CD4-positive, alpha-beta memory T cell (primary cell): ENCODE data around the gene CENPM. TPM values are rescaled to one million over a fixed set of nuclear protein-coding genes. Genes with fewer than 3 reads are reported as not detected.
A peak's percentile ranks its signal among the peaks of the same experiment; 100 is the strongest.

Source experiments
- CTCF ChIA-PET: fragments of 350-600 bp; sonication (Branson Sonifier 250); formaldehyde crosslinking; loops from one replicate; lab custom pipeline; 2021; ENCODE audit warnings: inconsistent platforms; ENCODE audit not compliant: partially characterized antibody; lab: Charles Lee
- POLR2A ChIA-PET: fragments of 350-600 bp; sonication (Branson Sonifier 250); formaldehyde crosslinking; loops from one replicate; lab custom pipeline; 2021; ENCODE audit not compliant: partially characterized antibody; lab: Charles Lee
- DNase-seq, 5 donors: peaks; one replicate each; pipeline versions ENCODE4 v3.0.0 to v3.0.0-alpha.2; 2020 to 2022; ENCODE audit warnings: mixed read lengths in 1 of 5
- H3K27ac ChIP-seq: one replicate; pipeline ENCODE4 v1.7.0; 2013; ENCODE audit warnings: low read depth, low read length
- H3K27me3 ChIP-seq: 2 replicates; pipeline ENCODE4 v1.7.0; 2013; ENCODE audit warnings: mild to moderate bottlenecking, low read length, moderate library complexity; ENCODE audit not compliant: insufficient read depth
- H3K36me3 ChIP-seq: 2 replicates; pipeline ENCODE4 v1.7.0; 2013; ENCODE audit warnings: mild to moderate bottlenecking, low read length, moderate library complexity; ENCODE audit not compliant: insufficient read depth
- H3K4me1 ChIP-seq: 2 replicates; pipeline ENCODE4 v1.7.0; 2013; ENCODE audit warnings: mild to moderate bottlenecking, low read length, moderate library complexity; ENCODE audit not compliant: insufficient read depth
- H3K4me3 ChIP-seq, 2 donors: one replicate each; pipeline ENCODE4 v1.7.0; 2013; ENCODE audit warnings: low read length in 2 of 2, mild to moderate bottlenecking in 1 of 2
- H3K9me3 ChIP-seq, 2 donors: one replicate each; pipeline ENCODE4 v1.7.0; 2013; ENCODE audit warnings: low read length in 2 of 2, control low read depth in 1 of 2; ENCODE audit not compliant: control insufficient read depth in 1 of 2
- H3K27ac Mint-ChIP-seq, 7 donors: one replicate each; pipeline ENCODE4 v1.8.0; 2020 to 2021; ENCODE audit warnings: mixed read lengths in 7 of 7, mild to moderate bottlenecking in 6 of 7, inconsistent platforms in 3 of 7, moderate library complexity in 3 of 7
- H3K27me3 Mint-ChIP-seq, 2 donors: one replicate each; pipeline ENCODE4 v1.8.0; 2020 to 2021; ENCODE audit warnings: mixed read lengths in 2 of 2
- H3K36me3 Mint-ChIP-seq, 2 donors: one replicate each; pipeline ENCODE4 v1.8.0; 2020 to 2021; ENCODE audit warnings: mixed read lengths in 2 of 2, inconsistent platforms in 1 of 2, mild to moderate bottlenecking in 1 of 2
- H3K4me1 Mint-ChIP-seq, 4 donors: one replicate each; pipeline ENCODE4 v1.8.0; 2020 to 2021; ENCODE audit warnings: mixed read lengths in 4 of 4, mild to moderate bottlenecking in 1 of 4
- H3K4me3 Mint-ChIP-seq, 8 donors: one replicate each; pipeline ENCODE4 v1.8.0; 2020 to 2021; ENCODE audit warnings: mixed read lengths in 8 of 8, mild to moderate bottlenecking in 7 of 8, moderate library complexity in 6 of 8, inconsistent platforms in 3 of 8
- H3K9me3 Mint-ChIP-seq, 8 donors: one replicate each; pipeline ENCODE4 v1.8.0; 2020 to 2021; ENCODE audit warnings: mixed read lengths in 8 of 8, mild to moderate bottlenecking in 5 of 8, inconsistent platforms in 3 of 8, moderate library complexity in 1 of 8
- intact Hi-C: fragments of 100-400 bp; cut with micrococcal nuclease; formaldehyde crosslinking; loops from one replicate; pipeline ENCODE4 v1.15.1; 2023
- polyA plus RNA-seq, 2 donors: library from polyadenylated mRNA; unstranded; fragments of 300-500 nt; fragmentation: Illumina TruSeq; gene quantifications; one replicate each; pipeline ENCODE4 v1.2.3, GENCODE V29; 2021
- total RNA-seq, 2 experiments: library from RNA; stranded (reverse); gene quantifications; one replicate each; pipeline ENCODE4 v1.2.3, GENCODE V29; 2021

Gene CENPM
- total and polyA plus RNA-seq, 4 experiments from 2014 or later: 7.6 to 19.2 (median 13.1) TPM

GRCh38 chr22:41915035-41915785 lies 31.7 kb downstream of the CENPM start, which contains the start of gene SHISA8:
Gene SHISA8, minus strand, starts transcription at chr22:41915074. Its CDS starts 407 bp downstream, at chr22:41914667.
- Histone ChIP-seq H3K27ac (no peak within 1 kb of the TSS), H3K36me3 (no peaks in the 10 kb centered on the region), H3K9me3 (no peaks in the 10 kb centered on the region), H3K4me3 (no peak within 1 kb of the TSS), H3K27me3 (peaks cover 20% of the 10 kb centered on the region), H3K4me1 (peaks cover 40% of the 10 kb centered on the region)
- CTCF ChIA-PET: interaction anchor here (1.8 kb wide), 1 partner anchor 12 kb away, joined by 5 read pairs; the partner anchor contains the start of gene TNFRSF13C
- H3K27me3 Mint-ChIP-seq: peaks cover 16 to 25% of the 10 kb centered on the region in 2 donors
- H3K36me3 Mint-ChIP-seq: no peaks in the 10 kb centered on the region
- H3K4me1 Mint-ChIP-seq: peaks cover 8 to 40% (median 20%) of the 10 kb centered on the region in 4 donors
- POLR2A ChIA-PET: interaction anchor here (0.6 to 9.1 kb wide), 5 partner anchors 11 to 217 kb away, joined by 3 to 67 read pairs (median 23); partner anchors contain the start of gene TNFRSF13C
- peak within 1 kb of the TSS in 4 of 7 donors; percentile 22 to 60 (median 26) for H3K27ac Mint-ChIP-seq
- H3K9me3 Mint-ChIP-seq: no peaks in the 10 kb centered on the region
- intact Hi-C loops: loop anchor here (1.0 kb wide), 1 partner anchor 83 kb away; no protein-coding TSS in a partner anchor
- peak; percentile 60 to 66 (median 65) for DNase-seq
- peak within 1 kb of the TSS; percentile 8 to 75 (median 46) for H3K4me3 Mint-ChIP-seq

DNA sequence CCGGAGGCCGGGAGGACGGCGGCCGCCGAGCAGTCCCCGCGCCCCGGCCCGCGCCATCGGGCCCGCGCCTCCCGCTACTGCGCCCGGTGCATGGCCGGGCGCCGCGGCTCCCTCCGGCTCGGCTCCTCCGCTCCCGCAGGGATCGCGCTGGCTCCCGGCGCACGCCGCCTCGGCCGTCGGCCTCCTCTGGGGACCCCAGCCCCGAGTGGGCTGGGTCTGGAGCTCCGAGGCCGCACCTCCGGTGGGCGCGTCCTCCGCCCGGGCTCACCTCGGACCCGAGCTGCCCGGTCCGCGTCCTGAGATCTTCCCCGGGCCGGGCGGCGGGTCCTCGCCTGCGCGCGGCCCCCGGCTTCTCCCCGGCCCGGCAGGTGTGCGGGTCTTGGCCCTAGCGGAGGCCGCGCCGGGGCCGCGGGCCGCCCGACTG lies 32.3 kb downstream of the CENPM start:
- Mint-ChIP-seq H3K4me1 (peaks cover 8 to 40% (median 20%) of the 10 kb centered on the region in 4 donors), H3K9me3 (no peaks in the 10 kb centered on the region), H3K27me3 (peaks cover 16 to 25% of the 10 kb centered on the region in 2 donors), H3K4me3 (no peak overlapping the region), H3K27ac (no peak overlapping the region), H3K36me3 (no peaks in the 10 kb centered on the region)
- peaks cover 39% of the 10 kb centered on the region for H3K4me1 ChIP-seq
- peak in 1 of 5 donors; percentile 3 for DNase-seq
- H3K9me3 ChIP-seq: no peaks in the 10 kb centered on the region
- ChIA-PET POLR2A (interaction anchor here (0.5 to 9.1 kb wide), 6 partner anchors 11 to 217 kb away, joined by 3 to 67 read pairs (median 3); partner anchors contain the start of gene TNFRSF13C), CTCF (no interaction called here)
- no peak overlapping the region for H3K4me3 ChIP-seq
- intact Hi-C loops: loop anchor here (1.0 kb wide), 1 partner anchor 82 kb away; no protein-coding TSS in a partner anchor
- no peak overlapping the region for H3K27ac ChIP-seq
- H3K36me3 ChIP-seq: no peaks in the 10 kb centered on the region
- peaks cover 20% of the 10 kb centered on the region for H3K27me3 ChIP-seq

DNA sequence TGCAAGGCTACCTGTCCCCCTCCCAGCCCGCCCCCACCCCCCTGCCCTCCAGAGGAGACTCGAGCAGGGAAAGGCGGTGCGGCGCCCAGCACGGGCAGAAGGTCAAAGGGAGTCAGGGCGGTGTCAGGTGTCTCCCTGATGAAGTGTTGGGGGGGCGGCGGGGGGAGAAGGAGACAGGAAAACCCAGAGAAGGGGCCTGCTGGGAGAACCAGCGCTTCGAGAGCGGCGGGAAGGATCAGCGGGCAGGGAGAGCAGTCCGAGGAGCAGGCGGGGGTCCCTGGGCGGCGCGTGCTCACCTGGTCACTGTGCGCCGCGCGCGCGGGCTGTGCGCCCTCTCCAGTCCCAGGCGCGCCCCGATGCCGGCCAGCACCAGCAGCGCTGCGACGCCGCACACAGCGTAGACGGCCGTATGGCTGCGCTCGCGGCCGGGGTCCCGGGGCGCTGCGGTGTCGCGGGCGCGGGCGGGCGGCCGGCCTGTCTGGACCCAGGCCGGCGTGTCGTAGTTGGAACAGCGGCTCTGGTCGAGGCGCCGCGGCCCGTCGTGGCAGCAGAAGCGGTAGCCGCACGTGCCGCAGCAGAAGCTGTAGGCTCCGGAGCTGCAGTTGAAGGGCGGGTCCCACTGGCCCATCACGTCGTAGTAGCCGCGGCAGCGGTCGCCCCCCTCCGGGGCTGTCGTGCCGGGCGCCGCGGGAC lies 33.0 kb downstream of the CENPM start:
- Mint-ChIP-seq H3K36me3 (no peaks in the 10 kb centered on the region), H3K9me3 (no peaks in the 10 kb centered on the region), H3K27me3 (peaks cover 20 to 28% of the 10 kb centered on the region in 2 donors), H3K4me1 (peaks cover 7 to 42% (median 21%) of the 10 kb centered on the region in 4 donors), H3K27ac (no peak overlapping the region), H3K4me3 (peak overlapping the region in 2 of 8 donors; percentile 39 to 51)
- intact Hi-C loops: no loop called here
- H3K27me3 ChIP-seq: peaks cover 20% of the 10 kb centered on the region
- no peak overlapping the region for H3K27ac ChIP-seq
- peak in 2 of 5 donors; percentile 21 to 33 for DNase-seq
- no peaks in the 10 kb centered on the region for H3K9me3 ChIP-seq
- ChIA-PET POLR2A (interaction anchor here (0.5 to 9.1 kb wide), 7 partner anchors 12 to 288 kb away, joined by 3 to 67 read pairs (median 3); partner anchors contain the start of genes SREBF2 and TNFRSF13C), CTCF (interaction anchor here (1.1 kb wide), 1 partner anchor 27 kb away, joined by 4 read pairs; no protein-coding TSS in a partner anchor)
- H3K4me1 ChIP-seq: peaks cover 39% of the 10 kb centered on the region
- no peaks in the 10 kb centered on the region for H3K36me3 ChIP-seq
- H3K4me3 ChIP-seq: no peak overlapping the region

GRCh38 chr22:41913040-41913719 lies 33.8 kb downstream of the CENPM start:
- H3K9me3 Mint-ChIP-seq: peaks cover 0 to 2% (median 0%) of the 10 kb centered on the region in 8 donors
- H3K4me1 ChIP-seq: peaks cover 42% of the 10 kb centered on the region
- peak overlapping the region in 5 of 8 donors; percentile 36 to 80 (median 46) for H3K4me3 Mint-ChIP-seq
- H3K4me1 Mint-ChIP-seq: peaks cover 12 to 46% (median 25%) of the 10 kb centered on the region in 4 donors
- intact Hi-C loops: no loop called here
- no peaks in the 10 kb centered on the region for H3K9me3 ChIP-seq
- H3K27me3 ChIP-seq: peaks cover 20% of the 10 kb centered on the region
- H3K27me3 Mint-ChIP-seq: peaks cover 22 to 31% of the 10 kb centered on the region in 2 donors
- CTCF ChIA-PET: interaction anchor here (1.1 to 2.4 kb wide), 2 partner anchors 12 to 28 kb away, joined by 4 to 7 read pairs; no protein-coding TSS in a partner anchor
- H3K27ac ChIP-seq: no peak overlapping the region
- DNase-seq: peak in 1 of 5 donors; percentile 18
- no peaks in the 10 kb centered on the region for H3K36me3 Mint-ChIP-seq
- H3K4me3 ChIP-seq: no peak overlapping the region
- POLR2A ChIA-PET: interaction anchor here (1.0 to 9.1 kb wide), 3 partner anchors 27 to 289 kb away, joined by 3 to 67 read pairs (median 3); partner anchors contain the start of gene SREBF2
- no peaks in the 10 kb centered on the region for H3K36me3 ChIP-seq
- H3K27ac Mint-ChIP-seq: peak overlapping the region in 1 of 7 donors; percentile 69

DNA sequence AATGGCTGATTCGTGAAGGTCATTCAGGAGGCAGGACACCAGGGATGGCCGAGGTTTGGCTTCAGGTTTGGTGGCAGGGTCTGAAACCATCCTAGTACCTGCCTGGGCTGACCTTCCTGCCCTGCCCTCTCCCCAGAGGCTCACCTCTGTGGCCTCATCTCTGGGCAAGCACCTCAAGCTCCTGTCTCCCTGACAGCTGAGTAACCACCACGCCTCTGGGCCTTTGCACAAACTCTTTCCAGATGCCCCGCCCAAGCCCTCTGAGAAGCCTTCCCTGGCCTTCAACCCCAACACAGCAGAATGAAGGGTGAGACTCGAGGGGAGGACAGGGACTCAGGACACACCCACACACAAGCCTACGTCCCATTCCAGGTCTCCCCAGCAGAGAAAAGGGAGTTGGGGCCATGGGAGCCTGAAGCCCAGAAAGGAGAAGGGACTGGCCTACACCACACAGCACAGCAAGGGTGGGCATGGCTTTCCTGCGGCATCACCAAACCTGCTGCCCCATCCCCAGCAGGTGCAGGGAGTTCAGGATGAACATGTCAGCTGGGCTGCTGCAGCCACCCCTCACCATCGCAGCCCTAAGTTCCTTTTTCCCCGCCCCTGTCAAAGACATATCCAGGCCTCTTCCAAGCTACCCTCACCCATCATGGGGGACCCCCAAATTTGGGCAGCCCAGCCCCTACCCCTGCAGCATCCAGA lies 34.5 kb downstream of the CENPM start:
- H3K9me3 ChIP-seq: no peaks in the 10 kb centered on the region
- no peak for DNase-seq
- Mint-ChIP-seq H3K4me1 (peaks cover 16 to 46% (median 28%) of the 10 kb centered on the region in 4 donors), H3K27me3 (peaks cover 22 to 31% of the 10 kb centered on the region in 2 donors), H3K27ac (peak overlapping the region in 1 of 7 donors; percentile 69), H3K4me3 (peak overlapping the region in 5 of 8 donors; percentile 36 to 80 (median 51)), H3K36me3 (no peaks in the 10 kb centered on the region), H3K9me3 (peaks cover 0 to 2% (median 0%) of the 10 kb centered on the region in 8 donors)
- no peak overlapping the region for H3K27ac ChIP-seq
- intact Hi-C loops: no loop called here
- CTCF ChIA-PET: interaction anchor here (1.1 to 2.4 kb wide), 3 partner anchors 13 to 28 kb away, joined by 4 to 7 read pairs (median 5); no protein-coding TSS in a partner anchor
- no peak overlapping the region for H3K4me3 ChIP-seq
- H3K27me3 ChIP-seq: peaks cover 20% of the 10 kb centered on the region
- peaks cover 45% of the 10 kb centered on the region for H3K4me1 ChIP-seq
- no peaks in the 10 kb centered on the region for H3K36me3 ChIP-seq
- POLR2A ChIA-PET: interaction anchor here (1.0 to 9.1 kb wide), 4 partner anchors 14 to 290 kb away, joined by 3 to 67 read pairs (median 6); partner anchors contain the start of genes SREBF2 and TNFRSF13C
